Left cardiac atrium (tissue), 4 donors: ENCODE results near the gene OXCT1. TPM values are rescaled to one million over a fixed set of nuclear protein-coding genes. Genes with fewer than 3 reads are reported as not detected.
"Not testable (repeated sequence)": the region's sequence is repeated elsewhere in the genome, so short reads cannot be mapped to it uniquely, and the experiment has no call there.

Source experiments
- ATAC-seq, 2 donors: fragments of 200-7000 bp; cut with Tn5 transposase; one replicate each; pipeline ENCODE4 v1.9.1; 2020; ENCODE audit warnings: mild to moderate bottlenecking in 2 of 2, moderate library complexity in 2 of 2
- DNase-seq: peaks from one replicate; pipeline ENCODE4 v3.0.0-alpha.2; 2020
- intact Hi-C, 2 donors: fragments of 100-400 bp; cut with DNase I; formaldehyde crosslinking; loops; one replicate each; pipeline versions ENCODE4 v1.14.1 to v1.15.1; 2022 to 2023
- total RNA-seq, 2 donors: library from RNA; stranded (reverse); fragmentation: NEBNext Ultra II Directional; extraction: Animal tissue kit (Norgen Biotek cat#: 25700); gene quantifications; one replicate each; pipeline ENCODE4 v1.2.1, GENCODE V29; 2021
- donor health status: DM: no; HTN: yes; CAD: no.
- donor health status: DM: no; HTN: yes; CAD: no; lungs with severe emphysema.
- donor health status: DM: yes; HTN: yes; CAD: no.
- donor health status: Dilated cardiomyopathy.

The OXCT1 gene
- total RNA-seq, 2 donors from 2014 or later: 80.2 to 116 TPM

- intact Hi-C loops: no loop called here
- DNase-seq: no peak
- ATAC-seq: no peak
Measured at GRCh38 chr5:41754857-41755256, 115.4 kb downstream of the OXCT1 start.

GRCh38 chr5:41751867-41752266, 118.4 kb downstream of the OXCT1 start:
- no peak for ATAC-seq
- no peak for DNase-seq
- intact Hi-C loops: no loop called here

- intact Hi-C loops: no loop called here
- DNase-seq: no peak
- peak in 1 of 2 donors; percentile 49 for ATAC-seq
Measured at GRCh38 chr5:41748631-41749030, 121.6 kb downstream of the OXCT1 start.

- ATAC-seq (no peak), DNase-seq (no peak)
- intact Hi-C loops: no loop called here
Measured at GRCh38 chr5:41747708-41748107, 122.5 kb downstream of the OXCT1 start.

GRCh38 chr5:41747301-41747700, 122.9 kb downstream of the OXCT1 start:
- DNase-seq (no peak), ATAC-seq (no peak)
- intact Hi-C loops: no loop called here

GRCh38 chr5:41742608-41743007, 127.6 kb downstream of the OXCT1 start:
- intact Hi-C loops, ATAC-seq, DNase-seq: not testable (repeated sequence)

GRCh38 chr5:41738710-41739354, 131.4 kb downstream of the OXCT1 start:
- DNase-seq: no peak
- ATAC-seq: no peak
- intact Hi-C loops: no loop called here

- DNase-seq (no peak), ATAC-seq (no peak)
- intact Hi-C loops: no loop called here
Measured at GRCh38 chr5:41736641-41737040, 133.6 kb downstream of the OXCT1 start.

- intact Hi-C loops: no loop called here
- ATAC-seq (no peak), DNase-seq (no peak)
Measured at GRCh38 chr5:41735213-41735612, 135.0 kb downstream of the OXCT1 start.

- ATAC-seq, intact Hi-C loops, DNase-seq: not testable (repeated sequence)
Measured at GRCh38 chr5:41729381-41729780, 140.8 kb downstream of the OXCT1 start.

- DNase-seq (no peak), ATAC-seq (no peak)
- intact Hi-C loops: no loop called here
Measured at GRCh38 chr5:41728281-41728680, 141.9 kb downstream of the OXCT1 start.

- peak in 1 of 2 donors; percentile 27 for ATAC-seq
- intact Hi-C loops: no loop called here
- no peak for DNase-seq
Measured at GRCh38 chr5:41722359-41722950, 147.8 kb downstream of the OXCT1 start.

GRCh38 chr5:41721516-41721915, 148.7 kb downstream of the OXCT1 start:
- no peak for DNase-seq
- intact Hi-C loops: no loop called here
- ATAC-seq: no peak

- DNase-seq (no peak), ATAC-seq (no peak)
- intact Hi-C loops: no loop called here
Measured at GRCh38 chr5:41716382-41716781, 153.8 kb downstream of the OXCT1 start.

- ATAC-seq: not testable (repeated sequence)
Measured at GRCh38 chr5:41714446-41714845, 155.8 kb downstream of the OXCT1 start.

GRCh38 chr5:41708604-41708940, 161.7 kb downstream of the OXCT1 start:
- intact Hi-C loops: no loop called here
- no peak for DNase-seq

More at GRCh38 chr5:41714446-41714845, 155.8 kb downstream of the OXCT1 start:
- intact Hi-C loops, DNase-seq: not testable (repeated sequence)

GRCh38 chr5:41707853-41708603, 162.2 kb downstream of the OXCT1 start:
- intact Hi-C loops: no loop called here
- DNase-seq (no peak), ATAC-seq (no peak)

More at GRCh38 chr5:41708604-41708940, 161.7 kb downstream of the OXCT1 start:
- no peak for ATAC-seq

GRCh38 chr5:41695920-41696582, 174.2 kb downstream of the OXCT1 start:
- DNase-seq (no peak), ATAC-seq (no peak)
- intact Hi-C loops: loop anchor here in 1 of 2 donors (10.0 kb wide), 1 partner anchor 149 kb away; no protein-coding TSS in a partner anchor

- DNase-seq (no peak), ATAC-seq (no peak)
- intact Hi-C loops: no loop called here
Measured at GRCh38 chr5:41686767-41687166, 183.5 kb downstream of the OXCT1 start.

GRCh38 chr5:41686191-41686590, 184.0 kb downstream of the OXCT1 start:
- no peak for ATAC-seq
- intact Hi-C loops: no loop called here
- no peak for DNase-seq
